Measurements from ENCODE around the gene SLIT3.
"Not testable (repeated sequence)": the region's sequence is repeated elsewhere in the genome, so short reads cannot be mapped to it uniquely, and the experiment has no call there.

Gene SLIT3

GRCh38 chr5:169168280-169168679 is 132.7 kb downstream of the SLIT3 start:
- no peak for DNase-seq

DNA sequence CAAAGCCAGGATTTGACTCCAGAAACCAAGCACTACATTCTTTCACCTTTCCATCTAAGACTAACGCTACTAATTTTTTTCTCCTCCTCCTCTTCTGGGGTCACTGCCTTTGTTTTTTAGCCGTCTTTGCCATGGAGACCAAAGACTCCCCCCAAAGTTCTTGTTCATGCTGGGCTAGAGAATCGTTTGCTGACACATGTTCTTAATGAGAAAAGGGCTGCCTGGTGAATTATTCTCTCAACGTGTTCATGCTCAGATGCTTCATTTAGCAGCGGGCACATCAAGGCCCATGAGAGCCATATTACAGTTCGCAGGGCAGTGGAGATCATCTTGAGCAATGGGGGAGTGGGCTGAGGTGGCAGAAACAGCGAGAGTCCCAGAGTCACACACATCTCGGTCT is 134.9 kb downstream of the SLIT3 start:
- DNase-seq: no peak

DNA sequence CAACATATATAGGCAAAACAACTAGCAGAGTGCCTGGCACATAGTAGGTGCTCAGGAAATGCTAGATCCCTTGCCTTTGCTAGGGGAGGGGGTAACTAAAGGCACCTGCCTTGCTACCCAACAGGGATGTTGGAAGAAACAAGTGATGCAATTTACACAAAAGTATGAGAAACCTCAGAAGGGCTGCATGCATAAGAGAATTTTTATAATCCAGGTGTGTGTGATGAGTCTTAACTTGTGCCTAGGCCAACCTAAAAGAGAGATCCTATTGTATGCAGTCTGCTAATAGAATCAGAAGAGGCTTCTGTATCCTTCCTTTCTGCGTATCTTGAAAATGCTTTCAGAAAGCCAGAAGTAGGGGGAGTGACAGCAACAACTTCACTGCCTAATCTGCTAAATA is 135.9 kb downstream of the SLIT3 start:
- no peak for DNase-seq

- DNase-seq: no peak
These were observed 136.4 kb downstream of the SLIT3 start for GRCh38 chr5:169164481-169164925.

DNA sequence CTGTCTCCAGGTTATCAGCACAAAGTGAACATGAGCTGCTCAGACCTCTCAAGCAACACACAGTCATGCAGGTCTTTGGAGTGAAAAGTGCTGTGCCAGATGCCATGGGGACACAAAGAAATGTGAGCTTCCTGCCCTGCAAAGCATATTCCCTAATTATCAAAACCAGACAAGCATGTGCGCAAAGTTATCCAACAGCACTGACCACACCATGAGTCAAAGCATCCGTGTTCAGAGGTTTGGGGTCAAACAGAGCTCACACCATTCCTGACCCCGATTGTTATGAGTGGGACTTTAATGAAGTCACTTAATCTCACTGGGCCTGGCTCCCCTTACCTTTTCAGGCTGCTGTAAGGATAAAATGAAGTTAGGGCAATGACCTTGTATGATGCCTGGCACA is 138.5 kb downstream of the SLIT3 start:
- DNase-seq: no peak

DNA sequence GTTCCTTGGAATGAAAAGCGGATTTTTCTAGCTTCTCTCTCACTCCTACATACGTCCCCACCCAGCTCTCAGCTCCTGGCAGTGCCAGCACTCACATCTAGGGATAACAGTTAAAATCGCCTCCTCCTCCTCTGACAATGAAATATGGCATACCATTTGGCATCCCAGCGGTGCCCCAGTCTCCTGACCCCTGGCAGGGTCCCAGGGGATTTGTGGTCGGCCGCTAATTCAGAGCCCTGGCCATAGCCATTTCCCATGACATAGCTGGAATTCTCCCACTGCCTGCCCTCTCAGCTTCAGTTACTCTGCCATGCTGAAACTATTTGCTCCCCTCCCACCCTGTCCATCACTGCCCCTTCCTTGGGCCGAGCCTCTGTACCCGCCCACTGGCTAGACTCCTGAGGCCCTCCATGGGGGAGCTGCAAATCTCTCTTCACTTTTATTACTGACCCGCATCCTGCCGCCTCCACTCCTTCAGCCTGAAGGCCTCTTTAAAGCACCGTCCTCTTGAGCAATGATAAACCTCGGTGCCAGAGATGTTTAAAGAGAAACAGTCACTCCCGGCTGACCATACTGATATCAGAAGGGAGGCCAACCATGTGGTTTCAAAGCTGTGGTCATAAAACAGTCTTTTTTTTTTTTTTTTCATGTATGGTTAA is 139.8 kb downstream of the SLIT3 start:
- DNase-seq: no peak

DNA sequence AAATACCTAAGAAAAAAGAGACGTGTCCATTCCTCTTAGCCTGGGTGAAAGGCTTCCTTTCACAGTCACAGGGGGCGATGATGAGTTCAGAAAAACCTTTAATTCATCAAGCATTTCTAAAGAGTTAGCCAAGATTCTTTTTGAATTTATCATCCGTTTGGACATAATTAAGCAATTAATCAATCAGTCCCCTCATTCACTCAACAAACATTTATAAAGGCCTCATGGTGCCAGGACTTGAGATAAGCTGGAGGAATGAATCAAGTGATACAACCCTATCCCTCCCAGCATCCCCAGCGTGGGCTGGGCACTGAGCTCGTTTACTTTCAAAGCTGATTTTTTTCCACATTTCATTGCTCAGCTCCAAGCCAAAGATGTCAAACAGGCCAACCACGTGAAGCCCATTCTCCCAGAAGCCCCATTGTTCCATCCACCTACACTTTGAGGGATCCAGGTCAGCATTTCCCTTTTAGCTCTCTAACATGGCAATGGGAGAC is 140.5 kb downstream of the SLIT3 start:
- DNase-seq: no peak

DNA sequence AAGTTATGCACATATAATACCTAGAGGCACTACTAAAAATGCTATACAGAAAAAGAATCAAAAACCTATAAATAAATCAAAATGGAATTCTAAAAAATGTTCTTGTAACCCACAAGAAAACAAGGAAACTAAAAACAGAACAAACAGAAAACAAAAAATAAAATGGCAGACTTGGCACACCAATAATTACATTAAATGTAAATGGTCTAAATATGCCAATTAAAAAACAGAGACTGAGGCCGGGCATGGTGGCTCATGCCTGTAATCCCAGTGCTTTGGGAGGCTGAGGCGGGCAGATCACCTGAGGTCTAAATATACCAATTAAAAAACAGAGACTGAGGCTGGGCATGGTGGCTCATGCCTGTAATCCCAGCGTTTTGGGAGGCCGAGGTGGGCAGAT is 142.2 kb downstream of the SLIT3 start:
- no peak for DNase-seq

DNA sequence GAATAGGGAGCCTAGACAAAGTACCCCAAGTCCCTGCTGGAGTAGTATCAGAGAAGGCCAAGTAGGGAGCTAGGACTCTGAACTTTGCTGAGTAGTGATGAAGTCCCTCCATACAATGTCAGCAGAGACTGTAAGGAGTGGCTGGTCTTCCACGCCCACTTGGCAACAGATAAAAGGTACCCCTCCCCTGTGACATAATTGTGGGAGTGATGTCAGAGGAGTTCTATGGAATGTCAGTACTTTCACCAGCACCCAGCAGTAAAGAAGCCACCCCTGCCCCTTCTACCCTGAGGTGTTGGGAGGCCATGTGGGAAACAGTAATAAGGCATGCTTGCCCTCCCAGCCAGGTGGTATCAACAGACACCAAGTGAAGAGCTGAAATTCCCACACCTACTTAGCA is 143.9 kb downstream of the SLIT3 start:
- no peak for DNase-seq

DNA sequence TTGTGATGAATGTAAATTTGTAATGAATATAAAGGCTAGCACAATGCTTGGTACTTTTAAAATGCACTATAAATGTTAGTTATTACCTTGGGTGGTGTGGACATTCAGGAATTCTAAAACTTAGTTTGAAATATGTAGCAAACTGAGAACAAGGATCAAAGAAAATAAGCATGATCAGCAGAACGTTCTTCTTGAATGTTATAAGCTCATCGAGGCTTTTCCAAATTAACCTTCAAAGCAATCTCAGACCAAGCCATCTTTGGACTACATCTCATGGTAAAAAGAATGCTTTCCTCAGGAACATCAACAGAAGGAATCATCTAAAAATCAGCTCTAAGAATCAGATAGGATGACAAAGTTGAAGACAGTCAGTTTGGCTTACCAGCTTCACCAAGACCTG is 146.3 kb downstream of the SLIT3 start:
- no peak for DNase-seq

- DNase-seq: no peak
These were observed 147.5 kb downstream of the SLIT3 start for GRCh38 chr5:169153405-169153804.

DNA sequence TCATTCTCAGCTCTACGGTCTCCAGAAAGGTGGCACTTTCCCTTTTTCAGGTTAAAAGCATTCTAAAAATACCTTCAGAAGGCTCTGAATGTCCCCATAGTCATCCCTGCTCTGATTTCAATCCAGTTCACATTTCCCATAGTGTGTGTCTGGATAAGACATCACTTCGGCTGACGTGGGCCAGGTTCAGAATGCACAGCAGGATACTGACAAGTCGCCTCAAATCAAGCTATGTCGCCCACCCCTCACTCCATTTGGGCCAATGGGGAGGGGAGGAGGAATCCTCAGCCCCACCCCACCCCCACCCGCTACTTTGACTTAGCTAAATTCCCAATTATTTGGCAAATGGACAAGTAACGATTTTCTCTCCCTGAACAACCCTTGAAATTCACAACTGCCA is 148.0 kb downstream of the SLIT3 start:
- DNase-seq: no peak

DNA sequence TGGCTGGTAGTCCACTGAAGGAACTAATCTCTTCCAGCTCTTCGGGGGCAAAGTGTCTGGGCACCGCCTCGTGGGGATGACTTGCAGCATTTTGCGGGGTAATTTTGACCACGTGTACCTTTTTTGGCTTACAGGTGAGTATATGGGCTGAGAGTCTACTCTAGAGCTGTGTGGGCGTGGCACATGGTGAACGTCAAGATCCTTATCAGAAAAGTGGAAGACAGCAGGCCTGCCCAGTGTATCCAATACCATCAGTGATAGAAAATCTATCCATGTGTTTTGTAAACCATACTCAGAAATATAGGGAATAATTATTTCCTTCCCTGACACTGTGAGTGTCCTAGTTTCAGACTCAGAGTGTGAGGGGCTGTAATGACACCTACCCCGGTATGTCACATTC is 148.5 kb downstream of the SLIT3 start:
- no peak for DNase-seq

GRCh38 chr5:169151051-169151805 is 149.7 kb downstream of the SLIT3 start:
- DNase-seq: no peak

DNA sequence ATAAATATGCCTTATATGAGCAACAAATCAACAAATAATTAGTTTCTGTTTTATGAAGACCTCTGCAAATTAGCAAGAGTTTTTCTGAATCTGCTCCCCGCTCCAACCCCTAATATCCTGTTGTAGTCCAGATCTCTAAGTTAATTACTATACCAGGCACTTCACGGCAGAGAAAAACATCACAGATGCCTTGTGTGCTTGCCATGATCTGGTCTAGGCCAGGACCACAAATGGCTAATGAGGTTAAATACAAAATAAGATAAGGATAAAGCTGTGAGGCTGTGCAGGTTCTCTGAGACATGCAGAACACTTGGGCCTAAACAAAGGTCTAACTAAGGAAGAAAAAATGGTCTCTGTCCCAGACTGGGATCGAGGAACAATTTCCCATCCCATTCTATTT is 150.8 kb downstream of the SLIT3 start:
- DNase-seq: no peak

DNA sequence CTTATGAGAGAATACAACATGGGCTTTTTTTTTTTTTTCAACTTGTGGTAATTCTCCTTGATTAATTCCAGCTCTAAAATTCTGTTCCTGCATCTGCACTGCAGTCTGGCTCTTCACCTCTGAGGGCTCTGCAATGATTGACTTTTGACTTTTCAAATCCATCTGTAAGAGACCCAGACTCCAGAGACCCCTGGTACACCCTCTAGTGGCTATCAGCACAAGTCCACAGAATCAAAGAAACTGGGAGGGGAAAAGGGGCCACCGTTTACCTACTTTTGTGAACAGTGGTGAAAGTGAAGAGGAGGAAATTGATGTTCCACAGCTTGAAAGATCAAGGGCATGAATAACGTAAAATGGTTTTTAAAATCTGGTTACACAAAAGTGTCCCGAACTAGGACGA is 151.6 kb downstream of the SLIT3 start:
- no peak for DNase-seq

GRCh38 chr5:169148138-169148740 is 152.7 kb downstream of the SLIT3 start:
- DNase-seq: no peak

- no peak for DNase-seq
These were observed 153.4 kb downstream of the SLIT3 start for GRCh38 chr5:169147534-169147933.

DNA sequence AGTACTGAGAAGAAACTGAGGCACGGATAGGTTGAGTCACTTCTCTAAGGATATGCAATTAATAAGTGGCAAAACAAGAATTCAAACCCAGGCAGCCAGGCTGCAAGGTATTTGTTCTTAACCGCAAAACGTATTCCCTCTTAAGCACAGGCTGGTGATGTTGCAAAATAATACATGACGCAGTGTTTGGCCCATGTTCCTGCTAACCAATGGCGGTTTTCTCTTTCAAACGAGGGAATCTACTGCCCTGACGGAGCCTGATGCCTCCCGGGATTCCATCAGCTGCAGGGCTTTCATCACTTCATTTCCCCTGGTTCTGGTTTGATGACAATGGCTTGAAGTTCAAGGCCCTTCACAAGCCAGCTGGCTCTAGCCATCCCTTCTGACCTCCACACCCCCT is 154.8 kb downstream of the SLIT3 start:
- no peak for DNase-seq

DNA sequence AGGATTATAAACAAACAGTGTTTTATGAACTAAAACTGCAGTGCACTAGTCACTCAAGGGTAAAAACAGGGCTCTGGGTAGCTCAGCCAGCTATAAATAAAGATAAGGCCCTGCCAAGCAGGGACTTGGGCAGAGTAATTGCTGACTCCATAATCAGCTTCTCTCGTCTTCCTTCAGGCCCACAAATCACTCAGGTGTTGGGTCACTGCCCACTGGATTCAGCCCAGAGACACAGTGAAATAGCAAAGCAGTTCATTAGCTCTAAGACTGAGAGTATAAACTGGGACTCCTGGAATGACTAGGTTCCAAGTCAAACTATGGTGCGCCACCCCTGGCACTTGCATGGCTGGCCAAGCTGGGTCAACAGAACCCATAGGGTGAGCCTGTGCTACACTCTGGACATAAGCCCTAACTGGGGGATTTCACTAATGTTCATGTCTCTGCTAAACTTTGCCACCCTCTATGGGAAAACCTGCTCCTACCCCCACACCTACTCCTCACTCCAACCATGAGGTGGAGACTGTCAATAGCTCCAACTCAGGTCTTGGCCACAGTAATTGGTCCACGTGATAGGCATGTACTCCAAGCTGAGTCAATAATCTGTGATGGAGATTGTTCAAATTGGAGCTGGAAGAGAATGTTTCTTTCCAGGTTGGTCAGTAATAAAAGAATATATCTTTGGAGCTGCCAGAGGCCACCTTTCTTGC is 158.5 kb downstream of the SLIT3 start:
- DNase-seq: no peak

DNA sequence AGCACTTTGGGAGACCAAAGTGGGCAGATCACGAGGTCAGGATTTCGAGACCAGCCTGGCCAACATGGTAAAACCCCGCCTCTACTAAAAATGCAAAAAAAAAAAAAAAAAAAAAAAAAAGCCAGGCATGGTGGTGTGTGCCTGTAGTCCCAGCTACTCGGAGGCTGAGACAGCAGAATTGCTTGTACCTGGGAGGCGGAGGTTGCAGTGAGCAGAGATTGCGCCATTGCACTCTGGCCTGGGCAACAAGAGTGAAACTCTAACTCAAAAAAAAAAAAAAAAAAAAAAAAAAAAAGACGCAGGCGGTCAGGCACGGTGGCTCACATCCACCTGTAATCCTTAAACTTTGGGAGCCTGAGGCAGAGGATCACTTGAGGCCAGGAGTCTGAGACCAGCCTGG is 160.7 kb downstream of the SLIT3 start:
- DNase-seq: not testable (repeated sequence)

DNA sequence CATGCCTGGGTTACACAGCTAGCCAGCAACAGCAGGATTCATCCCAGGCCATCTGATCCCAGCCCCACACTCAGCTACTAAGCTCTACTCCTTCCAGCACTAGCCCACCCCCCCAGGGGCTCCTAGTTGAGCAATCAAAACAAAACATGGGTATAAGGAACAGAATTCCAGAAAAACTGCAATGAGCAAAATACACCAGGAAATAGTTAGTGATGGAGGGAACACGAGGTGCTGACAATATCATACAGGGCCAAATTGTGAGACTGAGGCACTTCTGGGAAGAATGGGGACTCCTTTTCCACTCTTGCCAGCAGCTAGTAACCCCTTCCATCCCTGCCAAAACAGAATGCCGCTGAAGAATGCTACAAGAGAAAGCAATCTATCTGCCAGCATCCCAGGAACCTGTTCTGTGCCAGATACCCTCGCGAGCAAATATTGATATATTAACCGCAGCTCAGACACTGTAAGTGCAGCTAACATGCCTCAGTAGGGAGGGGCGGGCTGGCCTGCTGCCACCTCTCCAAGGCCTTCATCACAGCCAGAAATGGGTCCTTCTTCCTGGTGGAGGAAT is 161.4 kb downstream of the SLIT3 start:
- DNase-seq: no peak

DNA sequence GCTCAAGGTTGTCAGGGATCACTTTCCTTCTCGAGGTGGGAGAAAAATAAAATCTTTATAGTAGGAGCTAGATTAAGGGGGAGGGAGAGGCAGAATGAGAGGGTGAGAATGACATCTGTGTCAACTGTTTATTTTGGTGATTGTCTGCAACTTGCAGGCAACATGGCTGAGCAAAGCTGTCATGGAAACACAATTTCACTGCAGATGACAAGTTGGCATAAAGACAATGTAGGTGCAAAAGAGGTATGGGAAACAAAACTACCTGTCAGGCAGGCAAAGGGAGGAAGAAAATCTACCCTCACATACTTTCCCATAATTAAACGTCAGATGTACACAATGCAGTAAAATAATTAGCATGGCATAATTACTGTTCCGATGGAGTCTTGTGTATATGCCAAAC is 167.4 kb downstream of the SLIT3 start:
- no peak for DNase-seq

Data from activated naive CD4-positive, alpha-beta T cell (primary cell).